ENCODE data around the gene C20orf144.

The C20orf144 gene

GRCh38 chr20:33670715-33671499, 8.8 kb downstream of the C20orf144 start:
- no peak for TF ChIP-seq FOXP2 (optimal IDR thresholded peaks at IDR 0.05; ENCODE audit: borderline replicate concordance, extremely low read depth, extremely low read length, insufficient read depth)
- no peak for TF ChIP-seq SIN3A (IDR thresholded peaks at IDR 0.05; ENCODE audit: borderline replicate concordance, insufficient read depth, low read length)
- TF ChIP-seq TAF1 (IDR thresholded peaks at IDR 0.05; ENCODE audit: borderline replicate concordance, insufficient read depth, low read length): no peak
- TF ChIP-seq POLR2AphosphoS5 (IDR thresholded peaks at IDR 0.05; ENCODE audit: low read depth, low read length): no peak
- no peak for TF ChIP-seq REST (IDR thresholded peaks at IDR 0.05; ENCODE audit: insufficient read depth in 1 of 2, low read depth in 2 of 2, low read length in 2 of 2)

- TF ChIP-seq POLR2AphosphoS5 (IDR thresholded peaks at IDR 0.05; ENCODE audit: low read depth, low read length) (no peak), TAF1 (IDR thresholded peaks at IDR 0.05; ENCODE audit: borderline replicate concordance, insufficient read depth, low read length) (no peak), SIN3A (IDR thresholded peaks at IDR 0.05; ENCODE audit: borderline replicate concordance, insufficient read depth, low read length) (no peak), REST (IDR thresholded peaks at IDR 0.05; ENCODE audit: insufficient read depth in 1 of 2, low read depth in 2 of 2, low read length in 2 of 2) (no peak), FOXP2 (optimal IDR thresholded peaks at IDR 0.05; ENCODE audit: borderline replicate concordance, extremely low read depth, extremely low read length, insufficient read depth) (no peak)
These were observed 9.6 kb downstream of the C20orf144 start for GRCh38 chr20:33671573-33672288.

- TF ChIP-seq REST (IDR thresholded peaks at IDR 0.05; ENCODE audit: insufficient read depth in 1 of 2, low read depth in 2 of 2, low read length in 2 of 2): no peak
- no peak for TF ChIP-seq TAF1 (IDR thresholded peaks at IDR 0.05; ENCODE audit: borderline replicate concordance, insufficient read depth, low read length)
- TF ChIP-seq SIN3A (IDR thresholded peaks at IDR 0.05; ENCODE audit: borderline replicate concordance, insufficient read depth, low read length): no peak
- no peak for TF ChIP-seq POLR2AphosphoS5 (IDR thresholded peaks at IDR 0.05; ENCODE audit: low read depth, low read length)
- no peak for TF ChIP-seq FOXP2 (optimal IDR thresholded peaks at IDR 0.05; ENCODE audit: borderline replicate concordance, extremely low read depth, extremely low read length, insufficient read depth)
These were observed 10.4 kb downstream of the C20orf144 start for GRCh38 chr20:33672426-33673113.

GRCh38 chr20:33673114-33673409, 10.9 kb downstream of the C20orf144 start:
- no peak for TF ChIP-seq REST (IDR thresholded peaks at IDR 0.05; ENCODE audit: insufficient read depth in 1 of 2, low read depth in 2 of 2, low read length in 2 of 2)
- TF ChIP-seq FOXP2 (optimal IDR thresholded peaks at IDR 0.05; ENCODE audit: borderline replicate concordance, extremely low read depth, extremely low read length, insufficient read depth): no peak
- TF ChIP-seq POLR2AphosphoS5 (IDR thresholded peaks at IDR 0.05; ENCODE audit: low read depth, low read length): no peak
- no peak for TF ChIP-seq SIN3A (IDR thresholded peaks at IDR 0.05; ENCODE audit: borderline replicate concordance, insufficient read depth, low read length)
- TF ChIP-seq TAF1 (IDR thresholded peaks at IDR 0.05; ENCODE audit: borderline replicate concordance, insufficient read depth, low read length): no peak

All from PFSK-1 (cell line).